Measurements from ENCODE around the gene MED26. TPM values are rescaled to one million over a fixed set of nuclear protein-coding genes. Genes with fewer than 3 reads are reported as not detected.

MED26 gene
- total RNA-seq, 1 donor from 2014 or later, result 13.3 TPM

DNA sequence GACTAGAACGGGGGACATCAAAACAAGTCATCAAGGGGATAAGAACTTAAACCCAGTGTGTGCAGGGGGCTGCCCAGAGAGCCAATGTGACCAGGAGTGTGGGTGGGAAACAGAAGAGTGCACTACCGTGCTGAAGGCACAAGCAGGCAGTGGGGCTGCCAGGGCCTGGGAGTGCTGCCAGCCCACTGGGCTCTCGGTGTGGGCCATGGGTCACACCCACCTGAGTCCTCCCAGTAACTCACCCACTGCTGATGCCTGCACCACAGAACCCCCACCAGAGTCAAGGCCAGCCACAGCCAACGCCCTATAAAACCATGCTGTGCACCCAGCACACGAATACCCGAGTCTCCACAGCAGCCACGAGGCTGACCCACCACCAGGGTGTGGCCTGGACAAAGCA is 8.5 kb downstream of the MED26 start:
- no peaks in the 10 kb centered on the region for H3K27me3 Mint-ChIP-seq (ENCODE audit: low read depth)
- peaks cover 6% of the 10 kb centered on the region for H3K4me1 Mint-ChIP-seq
- H3K36me3 Mint-ChIP-seq, result no peaks in the 10 kb centered on the region
- H3K27ac Mint-ChIP-seq, result no peak overlapping the region
- TF ChIP-seq, protein P1, sequence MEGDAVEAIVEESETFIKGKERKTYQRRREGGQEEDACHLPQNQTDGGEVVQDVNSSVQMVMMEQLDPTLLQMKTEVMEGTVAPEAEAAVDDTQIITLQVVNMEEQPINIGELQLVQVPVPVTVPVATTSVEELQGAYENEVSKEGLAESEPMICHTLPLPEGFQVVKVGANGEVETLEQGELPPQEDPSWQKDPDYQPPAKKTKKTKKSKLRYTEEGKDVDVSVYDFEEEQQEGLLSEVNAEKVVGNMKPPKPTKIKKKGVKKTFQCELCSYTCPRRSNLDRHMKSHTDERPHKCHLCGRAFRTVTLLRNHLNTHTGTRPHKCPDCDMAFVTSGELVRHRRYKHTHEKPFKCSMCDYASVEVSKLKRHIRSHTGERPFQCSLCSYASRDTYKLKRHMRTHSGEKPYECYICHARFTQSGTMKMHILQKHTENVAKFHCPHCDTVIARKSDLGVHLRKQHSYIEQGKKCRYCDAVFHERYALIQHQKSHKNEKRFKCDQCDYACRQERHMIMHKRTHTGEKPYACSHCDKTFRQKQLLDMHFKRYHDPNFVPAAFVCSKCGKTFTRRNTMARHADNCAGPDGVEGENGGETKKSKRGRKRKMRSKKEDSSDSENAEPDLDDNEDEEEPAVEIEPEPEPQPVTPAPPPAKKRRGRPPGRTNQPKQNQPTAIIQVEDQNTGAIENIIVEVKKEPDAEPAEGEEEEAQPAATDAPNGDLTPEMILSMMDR (IDR thresholded peaks at IDR 0.05; ENCODE audit: unreplicated experiment), result no peak
- no peak overlapping the region for H3K4me3 Mint-ChIP-seq
- H3K9me3 Mint-ChIP-seq, result no peaks in the 10 kb centered on the region
- DNase-seq (ENCODE audit: low spot score in 2 of 2, unreplicated experiment in 2 of 2), result no peak

DNA sequence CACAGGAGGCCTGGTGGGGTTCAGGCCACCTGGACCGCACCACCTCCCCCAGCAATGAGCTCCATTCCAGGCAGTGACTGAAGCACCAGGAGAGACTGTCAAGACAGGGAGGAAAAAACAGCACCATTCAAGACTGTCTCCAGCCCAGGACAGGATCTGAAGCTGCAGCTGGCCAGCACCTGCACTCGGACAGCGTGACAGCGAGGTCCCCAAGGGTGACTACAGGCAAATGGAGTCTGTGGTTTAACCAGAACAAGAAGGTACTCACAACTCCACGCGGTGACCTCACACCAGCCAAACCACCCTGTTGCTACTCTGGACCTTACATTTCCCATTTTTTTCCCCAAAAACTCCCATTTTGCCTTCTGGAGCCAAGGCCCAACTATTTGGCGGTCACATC is 9.8 kb downstream of the MED26 start:
- TF ChIP-seq, protein P1 (IDR thresholded peaks at IDR 0.05; ENCODE audit: unreplicated experiment), result no peak
- H3K36me3 Mint-ChIP-seq, result no peaks in the 10 kb centered on the region
- no peaks in the 10 kb centered on the region for H3K27me3 Mint-ChIP-seq (ENCODE audit: low read depth)
- no peak overlapping the region for H3K4me3 Mint-ChIP-seq
- H3K9me3 Mint-ChIP-seq, result no peaks in the 10 kb centered on the region
- no peak for DNase-seq (ENCODE audit: low spot score in 2 of 2, unreplicated experiment in 2 of 2)
- H3K27ac Mint-ChIP-seq, result no peak overlapping the region
- H3K4me1 Mint-ChIP-seq, result peaks cover 6% of the 10 kb centered on the region

DNA sequence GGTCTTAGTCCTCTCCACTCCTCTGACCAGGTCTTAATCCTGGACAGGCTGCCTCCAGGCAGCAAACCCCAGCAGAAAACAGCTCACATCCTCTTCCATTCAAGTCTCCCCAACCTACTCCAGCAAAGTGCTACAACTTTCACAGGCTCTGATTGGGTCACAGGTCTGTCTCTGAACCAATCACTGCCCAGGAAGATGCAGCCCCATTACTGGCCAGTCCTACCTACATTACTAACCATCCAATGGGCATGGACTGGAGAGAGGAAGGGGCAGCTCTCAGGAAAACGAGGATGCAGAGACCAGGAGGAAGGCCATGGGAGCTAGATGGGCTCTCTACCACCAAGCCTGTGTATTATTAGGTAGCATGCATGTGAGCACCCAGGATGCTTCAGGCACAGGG is 12.2 kb downstream of the MED26 start:
- TF ChIP-seq, protein P1 (IDR thresholded peaks at IDR 0.05; ENCODE audit: unreplicated experiment), result no peak
- Mint-ChIP-seq H3K4me3 (no peak overlapping the region), H3K27ac (no peak overlapping the region), H3K27me3 (ENCODE audit: low read depth) (no peaks in the 10 kb centered on the region), H3K4me1 (peaks cover 6% of the 10 kb centered on the region), H3K36me3 (no peaks in the 10 kb centered on the region), H3K9me3 (no peaks in the 10 kb centered on the region)
- no peak for DNase-seq (ENCODE audit: low spot score in 2 of 2, unreplicated experiment in 2 of 2)

DNA sequence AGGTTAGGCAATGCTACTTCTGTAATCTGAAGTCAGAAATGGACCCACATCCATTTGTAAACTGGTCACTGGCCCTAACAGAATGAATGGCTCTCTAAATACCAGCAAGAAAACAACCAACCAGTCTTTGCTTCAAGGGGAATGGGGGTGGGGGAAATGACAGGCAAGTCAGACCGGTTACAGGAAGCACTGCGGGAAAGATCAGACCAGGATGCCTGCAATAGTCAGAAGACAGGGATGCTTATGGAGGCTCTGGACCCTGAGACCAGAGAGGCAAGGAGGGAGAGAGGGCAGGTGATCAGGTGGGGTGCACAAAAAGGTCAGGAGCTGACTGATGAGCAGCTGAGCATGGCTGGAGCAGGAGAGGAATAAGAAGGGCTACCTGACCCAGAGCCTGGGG is 13.1 kb downstream of the MED26 start:
- H3K36me3 Mint-ChIP-seq, result no peaks in the 10 kb centered on the region
- peaks cover 6% of the 10 kb centered on the region for H3K4me1 Mint-ChIP-seq
- no peak overlapping the region for H3K4me3 Mint-ChIP-seq
- no peaks in the 10 kb centered on the region for H3K27me3 Mint-ChIP-seq (ENCODE audit: low read depth)
- no peaks in the 10 kb centered on the region for H3K9me3 Mint-ChIP-seq
- DNase-seq (ENCODE audit: low spot score in 2 of 2, unreplicated experiment in 2 of 2), result no peak
- H3K27ac Mint-ChIP-seq, result peak overlapping the region; percentile 45
- TF ChIP-seq, protein P1 (IDR thresholded peaks at IDR 0.05; ENCODE audit: unreplicated experiment), result no peak

DNA sequence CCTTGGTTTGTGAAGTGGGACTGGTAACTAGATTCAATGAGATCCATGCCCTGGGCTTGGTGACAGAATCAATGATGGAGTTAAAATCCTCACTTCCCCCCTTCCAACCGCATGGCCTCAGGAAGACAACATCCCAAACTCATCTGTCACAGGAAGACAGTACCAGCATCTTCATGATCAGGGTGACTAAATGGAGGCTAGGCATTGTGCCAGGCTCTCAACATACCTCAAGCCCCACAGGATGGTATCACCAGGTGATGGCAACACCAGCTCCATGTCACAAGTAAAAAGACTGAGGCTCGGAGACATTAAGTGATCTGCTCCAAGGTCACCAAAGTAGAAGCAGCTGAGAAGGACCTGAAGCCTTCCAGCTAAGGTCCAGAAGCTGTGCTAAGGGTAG is 14.2 kb downstream of the MED26 start:
- no peak for DNase-seq (ENCODE audit: low spot score in 2 of 2, unreplicated experiment in 2 of 2)
- Mint-ChIP-seq H3K4me3 (no peak overlapping the region), H3K27ac (no peak overlapping the region), H3K27me3 (ENCODE audit: low read depth) (no peaks in the 10 kb centered on the region), H3K9me3 (no peaks in the 10 kb centered on the region), H3K4me1 (peaks cover 6% of the 10 kb centered on the region), H3K36me3 (no peaks in the 10 kb centered on the region)
- TF ChIP-seq, protein P1 (IDR thresholded peaks at IDR 0.05; ENCODE audit: unreplicated experiment), result no peak

DNA sequence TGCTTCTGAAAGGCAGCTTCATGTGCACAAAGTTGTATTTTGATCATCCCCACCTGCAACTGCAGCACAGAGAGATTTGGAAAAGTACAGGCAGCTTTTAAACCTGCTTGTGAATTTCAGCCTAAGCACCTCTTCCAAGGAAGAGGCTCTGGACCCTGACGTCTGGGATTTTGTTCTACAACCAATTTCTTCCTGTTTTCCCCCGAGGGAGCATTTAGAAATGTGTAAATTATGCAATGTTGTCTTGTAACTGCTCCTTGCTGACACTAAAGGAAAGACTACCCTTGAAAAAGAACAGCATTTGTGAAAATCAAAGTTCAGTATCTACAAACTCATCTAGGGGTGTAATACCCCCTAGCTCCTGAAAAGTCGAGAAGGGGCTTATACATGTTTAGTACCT is 15.4 kb downstream of the MED26 start:
- no peaks in the 10 kb centered on the region for H3K9me3 Mint-ChIP-seq
- H3K4me3 Mint-ChIP-seq, result no peak overlapping the region
- DNase-seq (ENCODE audit: low spot score in 2 of 2, unreplicated experiment in 2 of 2), result no peak
- no peaks in the 10 kb centered on the region for H3K36me3 Mint-ChIP-seq
- TF ChIP-seq, protein P1 (IDR thresholded peaks at IDR 0.05; ENCODE audit: unreplicated experiment), result no peak
- H3K4me1 Mint-ChIP-seq, result peaks cover 11% of the 10 kb centered on the region
- H3K27me3 Mint-ChIP-seq (ENCODE audit: low read depth), result no peaks in the 10 kb centered on the region
- no peak overlapping the region for H3K27ac Mint-ChIP-seq

Data from mesothelial cell of epicardium (in vitro differentiated cells).